H1 (cell line): ENCODE results near the gene MAP3K6. TPM values are rescaled to one million over a fixed set of nuclear protein-coding genes. Genes with fewer than 3 reads are reported as not detected.

Experiments used
- CTCF ChIA-PET: fragments of 300-600 bp; sonication (Branson Sonifier 250); formaldehyde crosslinking; loops from one replicate; lab custom pipeline; 2021; ENCODE audit not compliant: partially characterized antibody; lab: Charles Lee
- POLR2A ChIA-PET: fragments of 300-600 bp; sonication (Branson Sonifier 250); formaldehyde crosslinking; loops from one replicate; lab custom pipeline; 2021; ENCODE audit warnings: inconsistent platforms; ENCODE audit not compliant: partially characterized antibody; lab: Charles Lee
- DNase-seq, 2 experiments: peaks; one replicate each; pipeline versions ENCODE4 v3.0.0 to v3.0.0-alpha.2; 2010 to 2022; ENCODE audit warnings: low spot score in 2 of 2, low read depth in 1 of 2, mixed read lengths in 1 of 2
- FAIRE-seq: peaks from 2 replicates; lab custom pipeline; 2011; peaks lifted over from hg19 to GRCh38; lab: Jason Lieb, UNC
- H2AFZ ChIP-seq: 2 replicates; pipeline ENCODE4 v1.8.1; 2012; ENCODE audit warnings: low read length, inconsistent platforms
- H2AK5ac ChIP-seq: 2 replicates; pipeline ENCODE4 v1.6.1; 2013; ENCODE audit warnings: low read depth, low read length
- H2BK120ac ChIP-seq: replicated peaks from 2 replicates; pipeline ENCODE3; 2013; ENCODE audit warnings: low read depth, low read length, inconsistent platforms
- H2BK12ac ChIP-seq: 2 replicates; pipeline ENCODE4 v1.6.1; 2013; ENCODE audit warnings: low read depth, low read length
- H2BK15ac ChIP-seq: 2 replicates; pipeline ENCODE4 v1.6.1; 2013; ENCODE audit warnings: low read length
- H2BK20ac ChIP-seq: 2 replicates; pipeline ENCODE4 v1.6.1; 2013; ENCODE audit warnings: low read length
- H2BK5ac ChIP-seq: 2 replicates; pipeline ENCODE4 v1.6.1; 2013; ENCODE audit warnings: low read depth, low read length
- H3K14ac ChIP-seq: 2 replicates; pipeline ENCODE4 v1.6.1; 2013; ENCODE audit warnings: inconsistent platforms; ENCODE audit not compliant: insufficient read length
- H3K18ac ChIP-seq: 2 replicates; pipeline ENCODE4 v1.6.1; 2013; ENCODE audit warnings: low read length; ENCODE audit errors: extremely low read depth
- H3K23ac ChIP-seq: 2 replicates; pipeline ENCODE4 v1.6.1; 2013; ENCODE audit warnings: inconsistent platforms; ENCODE audit not compliant: insufficient read length
- H3K23me2 ChIP-seq: 2 replicates; pipeline ENCODE4 v1.6.1; 2013; ENCODE audit warnings: low read depth, low read length
- H3K27ac ChIP-seq: 2 replicates; pipeline ENCODE4 v1.6.1; 2011; ENCODE audit warnings: low read depth, low read length, inconsistent platforms
- H3K27me3 ChIP-seq, 4 experiments: replicated peaks in 1 of 4; 1 replicate in 1 of 4; 2 replicates in 3 of 4; pipeline versions ENCODE4 v1.6.1 to v1.8.1; 2011 to 2013; ENCODE audit warnings: low read length in 3 of 4, mild to moderate bottlenecking in 3 of 4, inconsistent platforms in 2 of 4, mixed read lengths in 2 of 4, moderate library complexity in 1 of 4; ENCODE audit not compliant: control insufficient read depth in 3 of 4, insufficient read depth in 3 of 4; ENCODE audit errors: extremely low read depth in 1 of 4
- H3K36me3 ChIP-seq, 4 experiments: 2 replicates each; pipeline versions ENCODE4 v1.6.1 to v1.8.1; 2011 to 2013; ENCODE audit warnings: mild to moderate bottlenecking in 4 of 4, low read length in 3 of 4, moderate library complexity in 2 of 4, control low read depth in 1 of 4, inconsistent platforms in 1 of 4; ENCODE audit not compliant: insufficient read depth in 4 of 4, control insufficient read depth in 2 of 4
- H3K4ac ChIP-seq: replicated peaks from 2 replicates; pipeline ENCODE3; 2013; ENCODE audit warnings: low read length, low read depth, mixed read lengths, inconsistent platforms; ENCODE audit not compliant: insufficient read length
- H3K4me1 ChIP-seq, 4 experiments: replicated peaks in 1 of 4; 1 replicate in 1 of 4; 2 replicates in 3 of 4; pipeline versions ENCODE4 v1.6.1 to v1.8.1; 2011 to 2013; ENCODE audit warnings: low read length in 3 of 4, inconsistent platforms in 2 of 4, mixed read lengths in 1 of 4; ENCODE audit not compliant: insufficient read depth in 4 of 4, control insufficient read depth in 3 of 4
- H3K4me2 ChIP-seq, 2 experiments: 2 replicates each; pipeline versions ENCODE4 v1.6.1 to v1.8.1; 2011 to 2013; ENCODE audit warnings: low read depth in 2 of 2, low read length in 2 of 2, control low read depth in 1 of 2, inconsistent platforms in 1 of 2, mild to moderate bottlenecking in 1 of 2; ENCODE audit not compliant: insufficient read depth in 1 of 2
- H3K4me3 ChIP-seq, 4 experiments: fragments of 200-600, 300-600 bp in 1 of 4; sonication (generic), shearing (Covaris generic), sonication (Bioruptor Twin) in 1 of 4; 2 replicates each; pipeline versions ENCODE4 v1.5.1 to v1.8.1; 2011 to 2016; ENCODE audit warnings: low read length in 4 of 4, low read depth in 3 of 4, control low read depth in 2 of 4, inconsistent platforms in 2 of 4, mild to moderate bottlenecking in 2 of 4, mixed read lengths in 1 of 4, moderate library complexity in 1 of 4; ENCODE audit not compliant: insufficient read depth in 2 of 4; ENCODE audit errors: extremely low read depth in 1 of 4
- H3K56ac ChIP-seq: replicated peaks from 2 replicates; pipeline ENCODE3; 2013; ENCODE audit warnings: low read depth, mild to moderate bottlenecking, mixed read lengths, low read length, inconsistent platforms; ENCODE audit not compliant: insufficient read length
- H3K79me1 ChIP-seq: 2 replicates; pipeline ENCODE4 v1.6.1; 2013; ENCODE audit warnings: low read depth, low read length, control low read depth
- H3K79me2 ChIP-seq, 2 experiments: 2 replicates each; pipeline versions ENCODE4 v1.6.1 to v1.8.1; 2012 to 2013; ENCODE audit warnings: low read length in 2 of 2, mild to moderate bottlenecking in 2 of 2, inconsistent platforms in 1 of 2; ENCODE audit not compliant: insufficient read depth in 2 of 2, control insufficient read depth in 1 of 2
- H3K9ac ChIP-seq, 4 experiments: replicated peaks in 1 of 4; 1 replicate in 1 of 4; 2 replicates in 3 of 4; pipeline versions ENCODE4 v1.6.1 to v1.8.1; 2011 to 2013; ENCODE audit warnings: low read depth in 3 of 4, low read length in 3 of 4, control low read depth in 2 of 4, mild to moderate bottlenecking in 2 of 4, moderate library complexity in 2 of 4, inconsistent platforms in 1 of 4; ENCODE audit errors: extremely low read depth in 1 of 4
- H3K9me3 ChIP-seq, 2 experiments: 2 replicates each; pipeline versions ENCODE4 v1.6.1 to v1.8.1; 2012 to 2013; ENCODE audit warnings: mild to moderate bottlenecking in 2 of 2, moderate library complexity in 2 of 2, control low read depth in 1 of 2, inconsistent platforms in 1 of 2, low read depth in 1 of 2, low read length in 1 of 2, mixed read lengths in 1 of 2; ENCODE audit not compliant: insufficient read depth in 2 of 2
- H4K20me1 ChIP-seq, 2 experiments: replicated peaks in 1 of 2; 2 replicates each; pipeline versions ENCODE3 to v1.8.1; 2011 to 2013; ENCODE audit warnings: inconsistent platforms in 2 of 2, low read length in 2 of 2, mild to moderate bottlenecking in 1 of 2; ENCODE audit not compliant: insufficient read depth in 2 of 2, control insufficient read depth in 1 of 2
- H4K5ac ChIP-seq: 2 replicates; pipeline ENCODE4 v1.6.1; 2013; ENCODE audit warnings: low read length, low read depth, mixed read lengths, inconsistent platforms; ENCODE audit not compliant: insufficient read length
- H4K8ac ChIP-seq: 2 replicates; pipeline ENCODE4 v1.8.0; 2013; ENCODE audit warnings: mild to moderate bottlenecking, moderate library complexity, low read length, inconsistent platforms; ENCODE audit not compliant: insufficient read depth; ENCODE audit errors: extremely low read depth
- H4K91ac ChIP-seq: replicated peaks from 2 replicates; pipeline ENCODE3; 2013; ENCODE audit warnings: low read length, mixed read lengths, inconsistent platforms; ENCODE audit not compliant: insufficient read length
- ATF2 ChIP-seq: IDR thresholded peaks from 2 replicates; pipeline ENCODE4 v1.6.1; 2012; ENCODE audit warnings: low read length, inconsistent platforms
- E2F6 ChIP-seq: IDR thresholded peaks from 2 replicates; pipeline ENCODE4 v1.6.1; 2012; ENCODE audit warnings: inconsistent platforms
- EP300 ChIP-seq, 2 experiments: IDR thresholded peaks; 1 replicate in 1 of 2; 2 replicates in 1 of 2; pipeline ENCODE4 v1.6.1; 2011 to 2012; ENCODE audit warnings: low read depth in 2 of 2, low read length in 2 of 2, mild to moderate bottlenecking in 2 of 2, borderline replicate concordance in 1 of 2, inconsistent platforms in 1 of 2, moderate library complexity in 1 of 2
- FOSL1 ChIP-seq: IDR thresholded peaks from 2 replicates; pipeline ENCODE4 v1.6.1; 2011; ENCODE audit warnings: mild to moderate bottlenecking, low read depth, low read length, moderate library complexity; ENCODE audit not compliant: insufficient read depth
- HDAC2 ChIP-seq, 2 experiments: fragments of 300-600 bp in 1 of 2; sonication (generic) in 1 of 2; IDR thresholded peaks; 2 replicates each; pipeline ENCODE4 v1.6.1; 2011 to 2012; ENCODE audit warnings: low read depth in 2 of 2, low read length in 2 of 2, mild to moderate bottlenecking in 2 of 2, moderate library complexity in 2 of 2, borderline replicate concordance in 1 of 2, inconsistent platforms in 1 of 2
- MAX ChIP-seq: IDR thresholded peaks from 2 replicates; pipeline ENCODE4 v1.6.1; 2012; ENCODE audit warnings: inconsistent platforms
- SUZ12 ChIP-seq: fragments of 200-600 bp; sonication (generic); IDR thresholded peaks from 2 replicates; pipeline ENCODE4 v1.6.1; 2012; ENCODE audit warnings: mild to moderate bottlenecking, inconsistent platforms, low read length, moderate library complexity, mixed read lengths
- YY1 ChIP-seq: IDR thresholded peaks from 2 replicates; pipeline ENCODE4 v1.6.1; 2011; ENCODE audit warnings: low read depth, mild to moderate bottlenecking, low read length
- ZNF274 ChIP-seq: IDR thresholded peaks from 2 replicates; pipeline ENCODE4 v1.7.0; 2012; ENCODE audit warnings: low read length, borderline replicate concordance; ENCODE audit errors: extremely low read depth
- WGBS, 2 experiments: shearing (Covaris generic) in 1 of 2; methylation state at CpG; one replicate each; pipeline versions ENCODE4 v1.1.6 to v1.1.7; 2013 to 2015; ENCODE audit warnings: low lambda C conversion rate in 2 of 2, mixed read lengths in 2 of 2, inconsistent platforms in 1 of 2, low coverage in 1 of 2, missing lambda C conversion rate in 1 of 2; ENCODE audit not compliant: insufficient replicate concordance in 2 of 2, insufficient coverage in 1 of 2, insufficient read length in 1 of 2; ENCODE audit errors: extremely low coverage in 1 of 2, missing lambda C conversion rate in 1 of 2; 5-methylcytosine and 5-hydroxymethylcytosine counted together
- polyA plus RNA-seq, 7 experiments: library from polyadenylated mRNA; depleted of rRNA in 3 of 7; stranded (reverse) in 5 of 7; unstranded in 2 of 7; fragments of >200 nt in 5 of 7; fragments of 200-250 nt in 2 of 7; gene quantifications; 1 replicate in 5 of 7; 2 replicates in 1 of 7; 4 replicates in 1 of 7; pipeline versions ENCODE4 v1.2.1 to v1.2.3, GENCODE V29; 2011 to 2013; ENCODE audit warnings: missing spikeins in 2 of 7, mixed read lengths in 2 of 7
- total RNA-seq: library from RNA; stranded (reverse); fragmentation: NEBNext Ultra II Directional; extraction: Animal tissue kit (Norgen Biotek cat#: 25700); gene quantifications from 2 replicates; pipeline ENCODE4 v1.2.1, GENCODE V29; 2021

Gene MAP3K6
- total and polyA plus RNA-seq, 2 of the 8 experiments (the other 6 are each of a cell fraction or from before 2014, with no cell fraction given), result 7.4 to 7.6 TPM

- peak overlapping the region; percentile 45 to 89; a peak in 2 of 4 replicates for H3K4me2 ChIP-seq
- peak overlapping the region; percentile 61; the same call in 1 of the 2 replicates for H2AK5ac ChIP-seq
- no peak overlapping the region for H2BK5ac ChIP-seq
- peaks cover 4% of the 10 kb centered on the region; the same call in 1 of the 2 replicates for H3K23me2 ChIP-seq
- no peak for FAIRE-seq
- ChIA-PET CTCF (interaction anchor here (0.7 to 18.9 kb wide), 13 partner anchors 10 to 1098 kb away, joined by 3 to 625 read pairs (median 5); partner anchors contain the start of genes FCN3 and MAP3K6), POLR2A (interaction anchor here (1.5 to 3.7 kb wide), 3 partner anchors 15 to 386 kb away, joined by 4 to 18 read pairs (median 8); partner anchors contain the start of gene MAP3K6)
- peak overlapping the region in 1 of 4 experiments; percentile 74; a peak in 2 of 8 replicates for H3K4me3 ChIP-seq
- H4K8ac ChIP-seq, result no peak overlapping the region
- H2AFZ ChIP-seq, result no peak overlapping the region
- H4K20me1 ChIP-seq, result no peaks in the 10 kb centered on the region
- H2BK120ac ChIP-seq, result no peak overlapping the region
- H3K27me3 ChIP-seq, result peaks cover 0 to 16% (median 9%) of the 10 kb centered on the region in 4 experiments; a peak in 6 of 7 replicates
- H2BK15ac ChIP-seq, result peak overlapping the region; percentile 88; the same call in 1 of the 2 replicates
- H3K4ac ChIP-seq, result no peak overlapping the region
- H2BK20ac ChIP-seq, result no peak overlapping the region
- no peaks in the 10 kb centered on the region for H3K79me2 ChIP-seq
- H3K36me3 ChIP-seq, result no peaks in the 10 kb centered on the region
- no peak overlapping the region for H3K9ac ChIP-seq
- no peaks in the 10 kb centered on the region for H3K9me3 ChIP-seq
- no peak overlapping the region for H3K56ac ChIP-seq
- no peak overlapping the region for H4K5ac ChIP-seq
- H3K23ac ChIP-seq, result no peak overlapping the region
- peak overlapping the region; percentile 73; the same call in 1 of the 2 replicates for H3K18ac ChIP-seq
- no peak for DNase-seq
- peak overlapping the region; percentile 68; the same call in 1 of the 2 replicates for H2BK12ac ChIP-seq
- H3K27ac ChIP-seq, result no peak overlapping the region
- 80% methylated on average over 12 of the region's 13 CpGs; no CpG with 5 or more reads in 1 of the 2 experiments for WGBS, 2 experiments
- no peak overlapping the region for H3K14ac ChIP-seq
- peaks cover 0 to 7% (median 1%) of the 10 kb centered on the region in 4 experiments; a peak in 3 of 7 replicates for H3K4me1 ChIP-seq
- H4K91ac ChIP-seq, result no peak overlapping the region
- no peaks in the 10 kb centered on the region for H3K79me1 ChIP-seq
- no peak for TF ChIP-seq ATF2
- TF ChIP-seq E2F6, result no peak
- no peak for TF ChIP-seq SUZ12
- no peak for TF ChIP-seq EP300 (IDR thresholded peaks at IDR 0.05; ENCODE audit: borderline replicate concordance in 1 of 2, low read depth in 2 of 2, low read length in 2 of 2)
- no peak for TF ChIP-seq HDAC2 (IDR thresholded peaks at IDR 0.05; ENCODE audit: borderline replicate concordance in 1 of 2, low read depth in 2 of 2, low read length in 2 of 2)
- TF ChIP-seq ZNF274, result no peak
- no peak for TF ChIP-seq YY1
- no peak for TF ChIP-seq MAX
- no peak for TF ChIP-seq FOSL1
Measured at GRCh38 chr1:27383661-27384060, 16.9 kb upstream of the MAP3K6 start.
